GM19099 (cell line): ENCODE results near the gene SAT1.

Source experiments
- POLR2A ChIP-seq: IDR thresholded peaks from 3 replicates; pipeline ENCODE4 v1.6.1; 2011; ENCODE audit warnings: low read depth; ENCODE audit not compliant: insufficient read length; ENCODE audit errors: extremely low read depth

The SAT1 gene

DNA sequence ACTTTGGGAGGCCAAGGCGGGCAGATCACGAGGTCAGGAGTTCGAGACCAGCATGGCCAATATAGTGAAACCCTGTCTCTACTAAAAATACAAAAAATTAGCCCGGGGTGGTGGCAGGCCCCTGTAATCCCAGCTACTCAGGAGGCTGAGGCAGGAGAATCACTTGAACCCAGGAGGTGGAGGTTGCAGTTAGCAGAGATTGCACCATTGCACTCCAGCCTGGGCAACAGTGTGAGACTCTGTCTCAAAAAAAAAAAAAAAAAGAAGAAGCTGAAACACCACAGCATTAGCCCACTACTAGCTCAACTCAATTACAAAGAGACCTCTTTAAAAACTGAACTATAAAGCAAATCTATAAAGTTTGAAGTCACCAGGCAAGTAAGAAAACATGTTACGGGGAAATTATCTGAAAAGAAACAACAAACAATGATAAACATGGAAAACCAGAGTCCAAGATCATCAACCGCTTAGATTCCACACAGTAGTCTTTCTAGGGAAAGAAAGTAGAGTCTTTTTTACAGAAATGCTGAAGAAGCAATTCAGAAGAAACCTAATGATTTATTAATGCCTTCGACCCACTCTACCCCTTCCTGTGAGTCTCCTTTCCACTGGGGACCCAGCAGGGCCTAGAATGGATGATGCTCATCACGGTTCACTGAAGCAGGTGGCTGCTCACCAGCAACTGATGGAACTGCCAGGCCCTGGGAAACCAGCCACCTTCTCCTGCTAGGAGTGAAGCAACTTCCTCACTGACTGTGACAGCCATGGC, 6.6 kb downstream of the SAT1 start:
- TF ChIP-seq POLR2A: no peak

- no peak for TF ChIP-seq POLR2A
Measured at GRCh38 chrX:23790155-23790497, 7.2 kb downstream of the SAT1 start.

DNA sequence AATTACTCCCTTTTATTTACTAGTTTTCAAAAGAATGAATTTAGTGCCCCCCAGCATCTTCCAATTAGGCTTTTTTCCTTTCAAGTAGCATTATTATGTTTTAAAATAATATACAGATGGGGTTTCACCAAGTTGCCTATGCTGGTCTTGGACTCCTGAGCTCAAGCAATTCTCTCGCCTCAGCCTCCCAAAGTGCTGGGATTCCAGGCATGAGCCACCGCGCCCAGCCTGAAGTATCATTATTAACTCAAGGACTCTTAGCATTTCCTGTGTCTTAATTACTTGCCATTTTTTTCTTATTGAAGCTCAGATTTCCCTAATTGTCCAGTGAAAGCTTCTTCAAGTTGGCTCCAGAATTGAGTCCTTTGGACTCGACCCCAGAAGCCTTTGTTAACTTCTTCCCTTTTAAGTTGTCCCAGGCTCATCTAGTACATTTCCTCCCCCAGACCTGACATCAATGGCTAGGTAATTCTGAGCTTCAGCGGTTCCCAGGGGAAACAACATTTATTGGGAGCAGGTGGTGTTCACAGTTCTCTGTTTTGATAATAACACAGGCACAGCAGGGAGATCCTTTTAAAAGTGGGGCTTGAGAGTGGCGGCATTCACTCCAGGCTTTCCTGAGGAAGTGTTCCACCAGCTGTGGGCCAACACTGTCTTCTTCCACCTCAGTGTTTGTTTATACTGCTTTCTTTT, 10.0 kb downstream of the SAT1 start:
- no peak for TF ChIP-seq POLR2A

DNA sequence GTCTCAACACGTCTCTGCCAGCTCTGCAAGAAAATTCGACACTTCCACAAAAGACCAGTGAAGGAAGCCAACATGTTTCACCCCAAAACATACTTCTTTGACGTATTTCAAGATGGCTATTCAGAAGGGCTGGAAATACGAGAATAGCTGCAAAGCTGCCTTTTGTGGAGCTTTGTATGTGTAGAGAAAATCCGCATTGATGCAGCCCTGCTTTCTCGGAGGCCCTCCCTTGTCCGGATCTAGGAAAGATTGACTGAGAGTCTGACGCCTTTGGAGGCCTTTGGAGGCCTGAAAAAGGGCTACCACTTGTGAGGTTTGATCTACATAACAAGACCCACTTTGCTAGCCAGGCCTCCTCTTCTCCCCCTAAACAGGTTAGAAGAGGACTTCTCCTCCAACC, 12.2 kb downstream of the SAT1 start:
- TF ChIP-seq POLR2A: no peak

GRCh38 chrX:23797371-23798128, 14.6 kb downstream of the SAT1 start:
- no peak for TF ChIP-seq POLR2A

DNA sequence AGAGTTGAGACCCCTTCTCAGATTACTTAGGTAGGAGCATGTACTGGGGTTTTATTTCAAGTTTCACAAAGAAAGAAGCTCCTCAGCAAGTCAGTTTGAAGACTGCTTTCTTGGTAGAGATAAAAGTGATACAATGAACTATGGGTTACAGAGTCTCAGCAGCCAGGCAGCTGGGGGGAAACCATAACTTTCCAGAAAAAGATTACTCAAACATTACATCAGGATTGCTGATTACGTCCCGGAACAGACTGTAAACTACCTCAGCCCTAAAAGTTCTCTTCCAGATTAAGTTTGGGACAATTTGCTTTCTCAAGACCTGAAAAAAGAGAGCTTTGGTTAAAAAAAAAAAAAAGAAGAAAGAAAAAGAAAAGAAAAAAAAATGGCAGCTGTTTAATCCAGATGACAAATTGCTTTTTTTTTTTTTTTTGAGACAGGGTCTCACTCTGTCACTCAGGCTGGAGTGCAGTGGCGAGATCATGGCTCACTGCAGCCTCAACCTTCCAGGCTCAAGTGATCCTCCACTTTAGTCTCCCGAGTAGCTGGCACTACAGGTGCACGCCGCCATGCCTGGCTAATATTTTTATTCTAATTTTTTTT, 16.6 kb downstream of the SAT1 start:
- TF ChIP-seq POLR2A: no peak

GRCh38 chrX:23802431-23802830, 19.5 kb downstream of the SAT1 start:
- no peak for TF ChIP-seq POLR2A

GRCh38 chrX:23803931-23804381, 21.0 kb downstream of the SAT1 start:
- TF ChIP-seq POLR2A: no peak

- no peak for TF ChIP-seq POLR2A
Measured at GRCh38 chrX:23804578-23804977, 21.6 kb downstream of the SAT1 start.

DNA sequence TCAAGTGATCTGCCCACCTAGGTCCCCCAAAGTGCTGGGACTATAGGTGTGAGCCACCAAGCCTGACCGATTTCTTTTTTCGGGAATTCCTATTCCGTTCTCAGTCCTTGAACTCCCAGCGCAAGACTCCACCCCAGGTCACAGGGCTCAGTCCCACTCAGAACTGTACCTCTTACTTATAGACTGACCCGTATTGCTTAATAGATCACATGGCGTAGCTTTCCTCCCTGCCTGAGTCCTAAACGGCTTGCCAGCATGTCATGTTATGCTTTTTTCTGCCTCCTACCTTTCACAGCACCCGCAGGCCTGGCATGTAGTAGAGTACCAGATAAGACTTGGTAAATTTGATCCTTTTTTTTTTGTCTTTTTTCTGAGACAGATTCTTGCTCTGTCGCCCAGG, 22.4 kb downstream of the SAT1 start:
- TF ChIP-seq POLR2A: no peak

- TF ChIP-seq POLR2A: no peak
Measured at GRCh38 chrX:23810279-23810678, 27.3 kb downstream of the SAT1 start.

DNA sequence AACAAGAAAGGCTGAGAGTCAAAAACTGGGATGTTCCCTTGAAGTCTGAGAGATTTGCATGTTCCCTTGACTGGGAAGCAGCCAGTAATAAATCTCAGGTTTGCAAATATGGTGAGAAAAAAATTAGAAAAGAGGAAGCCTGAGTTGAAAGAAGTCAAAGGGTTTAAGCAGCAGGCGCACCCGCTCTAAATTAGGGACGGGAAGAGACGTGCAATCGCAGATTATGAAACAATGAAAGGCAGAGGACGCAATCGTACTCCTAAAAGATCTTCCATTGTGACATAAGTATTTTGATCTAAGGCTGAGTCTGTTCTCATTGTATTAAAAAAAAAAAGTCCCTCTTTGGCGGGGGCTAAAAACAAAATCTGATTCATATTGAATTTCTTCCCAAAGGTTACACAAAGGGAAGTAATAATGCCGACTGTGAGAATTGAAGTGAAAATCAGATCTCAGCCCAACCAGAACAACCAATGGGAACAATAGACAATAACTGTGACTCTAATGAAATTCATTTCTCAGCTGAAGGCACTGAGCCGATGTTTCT, 28.2 kb downstream of the SAT1 start:
- no peak for TF ChIP-seq POLR2A

DNA sequence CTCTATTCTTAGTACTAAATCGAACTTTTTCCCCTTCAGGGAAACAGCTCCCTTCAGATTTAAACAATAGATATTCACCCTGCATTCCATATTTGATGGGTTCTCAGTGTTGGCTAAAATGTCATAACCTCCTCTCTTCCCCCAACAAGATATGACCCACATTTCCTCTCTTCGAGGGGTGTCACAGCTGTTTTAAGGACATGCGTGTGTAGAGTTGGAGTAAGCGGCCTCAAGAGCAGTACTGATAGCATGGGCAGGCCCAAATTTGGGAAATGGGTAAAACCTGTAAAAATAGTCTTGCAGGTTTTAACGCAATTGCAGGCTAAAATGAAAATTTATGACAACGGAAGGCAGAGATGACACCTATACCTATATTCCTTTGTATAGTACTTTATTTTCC, 28.7 kb downstream of the SAT1 start:
- TF ChIP-seq POLR2A: no peak

GRCh38 chrX:23813808-23814207, 30.8 kb downstream of the SAT1 start:
- TF ChIP-seq POLR2A: no peak

DNA sequence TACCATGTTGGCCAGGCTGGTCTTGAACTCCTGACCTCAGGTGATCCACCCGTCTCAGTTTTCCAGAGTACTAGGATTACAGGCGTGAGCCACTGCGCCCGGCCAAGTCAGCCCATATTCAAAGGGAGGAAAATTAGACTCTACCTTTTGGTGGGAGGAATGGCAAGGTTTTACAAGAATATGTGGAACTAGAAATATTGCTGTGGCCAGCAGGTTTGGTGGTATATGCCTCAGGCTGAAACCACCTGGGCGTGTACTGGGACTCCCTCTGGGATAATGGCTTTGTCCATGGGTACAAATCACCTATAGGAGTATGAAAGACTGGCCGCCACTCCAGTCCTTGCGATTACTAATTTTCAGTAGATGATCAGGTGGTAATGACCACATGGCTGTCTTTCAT, 32.4 kb downstream of the SAT1 start:
- no peak for TF ChIP-seq POLR2A

DNA sequence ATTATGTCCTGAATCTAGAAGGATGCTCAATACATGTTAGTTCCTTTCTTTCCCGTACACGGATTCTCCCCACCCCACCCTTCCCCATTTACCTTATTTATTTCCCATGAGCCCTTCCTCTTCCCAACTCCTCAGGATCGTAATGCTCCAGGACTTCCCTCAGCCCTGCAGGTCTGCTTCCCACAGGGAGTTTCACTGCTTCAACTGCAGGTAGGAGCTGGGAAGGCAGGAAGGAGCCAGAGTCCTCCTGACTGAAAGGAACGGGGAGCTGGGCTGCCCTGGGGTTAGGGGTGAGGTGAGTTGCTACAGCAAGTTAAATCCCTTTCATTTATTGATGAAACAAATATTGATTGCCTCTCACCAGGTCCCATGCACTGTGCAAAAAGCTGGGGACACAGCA, 33.2 kb downstream of the SAT1 start:
- no peak for TF ChIP-seq POLR2A

DNA sequence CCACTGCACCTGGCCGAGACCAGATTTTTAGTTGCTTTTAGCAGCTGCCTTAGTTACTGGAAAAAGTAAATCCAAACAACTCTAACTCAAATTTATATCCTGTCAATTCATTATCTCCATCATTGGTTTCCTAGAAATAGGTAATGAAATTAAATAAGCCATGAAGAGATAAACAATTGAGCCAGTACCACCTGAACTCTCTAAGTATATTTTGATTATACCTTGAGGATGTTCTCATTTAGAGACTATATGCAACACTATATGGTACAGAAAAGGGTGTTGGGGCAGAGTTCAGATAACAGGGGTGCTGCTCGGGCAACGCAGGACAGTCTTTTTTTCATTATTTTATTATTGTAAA, 35.0 kb downstream of the SAT1 start:
- no peak for TF ChIP-seq POLR2A
